Endometrial microvascular endothelial cells (primary cell): ENCODE measurements around the gene RBM7. TPM values are rescaled to one million over a fixed set of nuclear protein-coding genes. Genes with fewer than 3 reads are reported as not detected.

Source experiments
- in situ Hi-C: cut with HindIII; loops from 2 replicates; pipeline ENCODE4 v1.10.0; 2017; ENCODE audit warnings: low sequenced_read_pairs, low pct_unique_long_range_greater_than_20kb; ENCODE audit errors: inconsistent ontology term
- total RNA-seq: library from RNA; depleted of rRNA; stranded (reverse); fragments of >200 nt; gene quantifications from one replicate; pipeline ENCODE4 v1.2.3, GENCODE V29; 2015; ENCODE audit errors: inconsistent ontology term

RBM7 gene
- total RNA-seq, 1 donor from 2014 or later: 26.5 TPM

DNA sequence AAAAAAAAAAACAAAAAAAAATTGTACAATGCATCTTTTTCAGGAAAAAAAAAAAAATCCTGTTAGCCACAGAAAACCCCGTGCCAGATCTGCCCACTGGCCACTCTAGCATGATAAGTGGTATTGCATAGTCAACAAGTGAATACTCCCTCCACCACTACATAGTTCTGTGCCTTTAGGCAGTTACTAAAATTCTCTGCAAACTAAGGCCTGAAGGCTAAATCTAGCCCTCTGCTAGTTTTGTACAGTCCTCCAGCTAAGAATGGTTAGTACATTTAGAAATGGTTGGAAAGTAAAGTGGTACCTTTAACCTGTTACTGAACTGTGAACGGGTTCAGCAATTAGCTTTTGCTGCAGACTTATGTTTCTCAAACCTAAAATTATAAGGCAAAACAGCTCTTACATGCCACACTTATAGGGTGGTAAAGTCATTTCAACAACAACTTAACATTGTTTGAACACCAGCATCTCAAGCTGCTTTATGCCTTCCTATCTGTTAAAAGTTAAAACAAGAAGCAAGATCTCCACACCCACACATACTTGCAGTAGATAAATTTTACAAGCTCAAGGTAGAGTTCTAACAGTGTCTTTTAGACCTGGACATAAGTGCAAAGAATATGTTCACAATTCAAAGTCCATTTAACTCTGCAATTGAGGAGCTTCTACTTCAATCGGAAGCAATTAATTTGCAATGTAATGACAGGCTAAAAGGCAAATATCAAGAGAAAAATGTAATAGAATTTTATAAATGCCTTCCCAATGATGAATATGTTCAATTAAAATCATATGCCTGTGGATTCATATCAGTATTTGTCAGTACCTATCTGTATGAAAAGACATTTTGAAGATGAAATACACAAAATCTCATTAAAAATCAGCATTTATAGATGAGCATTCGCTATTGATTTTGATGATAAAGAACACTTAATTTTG lies 7.5 kb upstream of the RBM7 start:
- in situ Hi-C loops: no loop called here

DNA sequence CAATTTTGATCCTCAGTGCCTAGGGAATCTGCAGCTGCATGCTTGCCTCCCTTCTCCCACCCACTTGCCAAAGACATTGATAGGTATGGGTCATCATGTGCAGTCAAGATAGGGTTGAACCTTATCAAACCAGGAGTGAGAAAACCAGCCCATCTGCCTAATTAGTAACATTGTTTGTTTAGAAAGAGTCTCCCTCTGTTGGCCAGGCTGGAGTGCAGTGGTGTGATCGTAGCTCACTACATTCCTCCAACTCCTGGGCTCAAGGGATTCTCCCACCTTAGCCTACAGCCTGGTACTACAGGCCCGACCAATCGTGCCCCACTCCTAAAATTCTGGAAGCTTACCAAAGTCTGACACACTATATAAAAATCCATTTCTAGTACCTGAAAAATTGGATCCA lies 4.7 kb upstream of the RBM7 start:
- in situ Hi-C loops: no loop called here

DNA sequence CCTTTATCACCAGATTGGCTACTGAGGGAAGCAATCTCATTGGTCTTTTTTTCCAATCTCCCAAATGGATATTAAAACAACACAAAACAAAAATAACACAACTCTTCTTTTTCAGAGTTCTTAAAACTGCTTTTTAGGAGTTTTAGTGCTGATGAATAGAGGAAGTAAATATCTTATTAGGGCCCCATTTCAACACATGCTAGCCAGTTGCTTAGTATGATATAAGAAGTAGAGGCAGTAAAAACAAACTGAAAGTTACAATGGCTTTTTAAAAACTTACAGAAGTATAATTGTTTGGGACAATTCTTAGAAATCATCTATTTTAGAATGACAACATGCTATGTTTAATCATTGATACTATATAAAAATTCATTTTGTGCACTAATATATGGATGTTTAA lies 3.5 kb upstream of the RBM7 start:
- in situ Hi-C loops: no loop called here

DNA sequence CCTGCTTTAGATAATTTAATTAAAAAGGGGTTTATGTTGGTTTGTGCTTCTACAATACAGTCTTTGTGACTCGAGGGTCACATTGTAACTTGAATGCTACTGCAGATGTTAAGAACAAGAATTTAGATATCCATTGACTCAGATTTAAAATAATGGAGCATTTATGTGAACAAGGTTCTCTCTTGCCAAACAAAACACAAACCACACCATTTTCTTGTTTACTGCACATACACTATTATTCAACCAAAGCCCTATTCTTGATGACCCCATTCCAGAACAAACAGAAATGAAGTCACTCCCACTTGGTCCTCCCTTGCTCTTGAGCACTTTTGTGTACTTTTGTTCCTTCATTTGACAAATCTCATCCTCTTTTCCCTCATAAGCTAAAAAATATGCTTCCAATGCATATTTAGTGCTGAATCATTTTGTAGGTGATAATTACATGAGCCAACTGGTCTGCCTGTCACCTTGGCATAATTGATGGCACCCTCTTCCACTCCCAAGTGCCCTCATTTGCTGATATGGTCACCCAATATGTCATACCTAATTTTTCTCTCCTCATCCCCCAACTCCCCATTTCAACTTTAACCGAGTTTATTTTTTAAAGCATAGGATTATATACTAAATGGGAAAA lies 3.0 kb upstream of the RBM7 start:
- in situ Hi-C loops: no loop called here

DNA sequence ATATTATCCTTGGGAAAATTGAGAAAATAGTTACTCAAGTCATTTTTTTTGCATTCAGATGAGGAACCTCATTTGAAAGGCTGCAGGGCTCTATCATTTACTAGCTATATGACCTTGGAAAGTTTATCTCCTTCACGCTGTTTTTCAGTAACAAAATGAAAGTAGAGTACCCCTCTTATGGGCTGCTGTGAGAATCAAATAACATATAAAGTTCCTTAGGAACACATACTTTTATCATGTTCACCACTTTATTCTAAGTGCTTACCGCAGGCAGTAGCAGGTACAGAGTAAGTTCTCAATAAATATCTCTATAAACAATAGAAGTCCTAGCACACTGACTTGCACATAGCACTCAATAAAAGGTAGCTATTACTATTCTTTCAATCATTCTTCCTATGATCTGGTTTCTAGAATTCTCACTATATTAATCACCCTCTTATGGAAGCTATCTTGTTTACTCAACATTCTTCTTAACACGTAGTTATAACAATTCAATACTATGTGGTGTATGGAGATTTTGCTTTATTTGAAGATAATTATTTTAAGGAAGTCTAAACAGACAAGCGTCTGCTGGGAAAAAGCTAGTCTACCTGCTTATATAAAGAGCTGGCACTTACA lies 2.1 kb upstream of the RBM7 start:
- in situ Hi-C loops: no loop called here

DNA sequence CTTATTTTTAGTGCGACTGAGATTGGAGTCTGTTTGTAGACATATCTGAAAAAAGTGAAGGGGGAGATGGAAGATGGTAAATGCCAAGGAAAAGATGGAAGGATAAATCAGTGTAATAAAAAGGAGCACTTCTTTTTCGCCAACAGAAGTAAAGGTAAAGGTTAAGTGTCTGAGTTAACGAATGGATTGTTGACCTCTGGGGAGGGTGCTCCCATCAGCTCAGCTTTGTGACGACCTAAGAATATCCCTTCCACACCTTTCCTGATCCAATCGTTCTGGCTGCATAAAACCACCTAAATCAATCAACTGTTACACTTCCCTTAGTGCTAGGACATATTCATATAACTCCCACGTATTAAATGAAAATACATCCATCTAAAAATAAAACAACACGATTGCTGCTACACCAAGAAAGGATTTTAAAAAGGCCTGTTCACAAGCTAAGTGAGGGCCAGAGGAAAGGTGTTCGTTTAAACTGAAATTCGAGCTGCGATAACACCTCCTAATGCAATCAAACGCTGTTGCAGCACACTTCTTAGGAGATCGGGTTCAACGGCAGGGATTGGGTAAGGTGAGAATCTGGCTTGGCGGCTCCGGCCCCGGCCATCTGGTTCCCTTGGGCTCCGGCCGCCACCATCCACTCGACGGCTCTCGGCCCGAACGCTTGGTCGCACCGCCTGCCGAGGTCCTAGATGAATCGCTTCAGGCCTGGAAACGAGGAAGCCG lies 813 bp upstream of the RBM7 start:
- in situ Hi-C loops: no loop called here

DNA sequence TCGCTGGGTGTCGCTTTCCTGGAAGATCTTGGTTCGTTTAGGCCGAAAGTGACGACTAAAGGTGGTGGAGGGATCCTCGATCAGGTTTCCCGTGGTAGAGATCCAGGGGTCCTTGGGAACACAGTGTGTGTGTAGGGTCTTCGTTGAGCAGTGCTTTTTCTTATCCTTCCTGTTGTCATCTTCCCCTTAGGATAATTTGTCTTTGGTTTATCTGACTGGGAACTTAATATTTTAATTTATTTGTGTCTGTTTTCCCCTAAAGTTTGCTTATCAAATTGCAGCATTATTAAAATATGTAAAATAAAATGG lies 403 bp downstream of the RBM7 start:
- in situ Hi-C loops: no loop called here

DNA sequence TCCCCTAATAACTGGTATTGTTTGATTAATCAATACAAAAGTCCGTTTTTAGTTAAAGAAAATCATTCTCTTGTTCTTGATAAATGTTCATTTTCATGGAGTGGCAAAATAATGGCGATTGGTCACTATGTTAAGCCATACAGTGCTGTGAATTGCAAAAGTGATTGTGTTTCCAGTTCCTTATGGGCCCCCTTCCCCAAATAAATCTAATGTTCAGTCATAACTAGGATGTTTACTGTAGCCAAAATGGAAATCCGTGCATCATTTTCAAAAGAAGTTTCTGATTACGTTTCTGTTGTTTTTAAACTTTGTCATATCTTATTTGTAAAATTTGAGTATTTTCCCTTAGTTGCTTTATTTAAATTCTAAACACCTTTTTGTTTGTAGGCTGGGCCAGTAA lies 845 bp downstream of the RBM7 start:
- in situ Hi-C loops: no loop called here

DNA sequence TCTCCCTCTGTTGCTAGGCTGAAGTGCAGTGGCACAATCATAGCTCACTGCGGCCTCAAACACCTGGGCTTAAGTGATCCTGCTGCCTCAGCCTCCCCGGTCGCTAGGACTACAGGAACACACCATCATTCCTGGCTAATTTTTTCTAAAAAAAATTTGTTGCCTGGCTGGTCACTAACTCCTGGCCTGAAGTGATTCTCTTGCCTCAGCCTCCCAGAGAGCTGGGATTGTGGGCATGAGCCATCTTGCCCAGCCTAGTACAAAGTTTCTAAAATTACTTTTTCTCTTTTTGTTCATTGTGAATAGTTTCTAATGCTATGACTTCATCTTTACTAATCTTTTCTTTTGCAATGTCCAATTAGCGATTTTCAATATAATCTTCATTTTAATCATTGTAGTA lies 12.5 kb downstream of the RBM7 start:
- in situ Hi-C loops: no loop called here

DNA sequence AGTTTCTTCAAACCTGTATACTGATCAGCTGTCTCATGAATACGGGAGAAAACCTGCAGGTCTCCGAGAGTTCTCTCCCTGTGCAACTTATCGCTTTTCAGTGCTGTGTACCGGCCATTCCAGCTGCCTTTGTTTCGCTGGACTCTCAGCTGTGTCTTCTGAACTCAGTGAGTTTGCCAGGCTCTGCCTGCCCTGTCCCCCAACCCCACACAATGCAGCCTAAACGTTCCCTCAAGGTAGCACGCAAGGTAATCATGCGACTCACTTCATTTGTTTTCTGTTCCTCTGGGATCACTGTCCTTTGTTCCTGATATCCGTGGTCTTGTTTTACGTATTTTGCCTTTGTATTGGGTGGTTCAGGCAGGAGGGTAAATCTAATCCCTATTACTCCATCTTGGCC lies 13.5 kb downstream of the RBM7 start:
- in situ Hi-C loops: no loop called here

DNA sequence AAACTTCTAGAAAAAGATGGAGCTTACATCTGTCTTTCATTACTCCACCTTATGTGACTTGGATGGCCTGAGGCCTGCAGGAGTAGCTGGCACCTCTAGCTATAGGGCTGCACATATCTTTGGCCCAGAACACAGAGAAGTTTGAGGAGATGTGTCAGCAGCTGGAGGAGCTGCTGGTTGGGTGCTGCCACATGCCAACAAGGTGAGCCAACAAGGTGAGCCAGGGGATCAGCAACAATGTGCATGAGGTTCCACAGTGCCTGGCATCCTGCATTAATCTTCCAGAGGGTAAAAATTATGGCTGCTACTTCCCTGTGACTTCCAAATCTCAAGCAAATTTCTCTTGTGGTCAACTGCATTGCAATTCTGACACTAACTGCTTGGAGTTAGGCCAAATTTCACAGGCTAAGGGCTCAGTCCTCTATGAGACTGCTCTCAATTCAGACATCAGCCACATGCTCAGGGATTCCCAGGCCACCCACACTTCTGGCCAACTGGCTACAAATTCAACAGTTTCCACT lies 16.0 kb downstream of the RBM7 start:
- in situ Hi-C loops: no loop called here

DNA sequence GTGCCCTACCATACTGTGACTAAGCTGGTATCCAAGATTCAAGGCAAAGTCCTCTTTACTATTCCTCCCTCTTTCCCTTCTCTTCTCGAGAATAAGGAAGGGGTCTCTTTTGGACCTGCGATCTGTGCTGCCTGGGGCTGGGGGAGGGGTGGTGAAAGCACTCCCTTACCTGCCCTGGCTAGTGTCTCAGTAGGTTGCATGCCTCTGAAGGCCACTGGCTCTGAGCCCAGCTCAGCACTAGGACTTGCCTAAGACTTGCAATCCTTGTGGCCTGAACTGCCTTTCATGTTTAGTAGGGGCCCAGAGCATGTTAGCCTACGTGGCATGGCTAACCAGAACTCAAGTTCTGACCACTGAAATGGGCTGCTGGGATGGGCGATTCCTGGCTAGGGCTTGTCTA lies 25.8 kb downstream of the RBM7 start:
- in situ Hi-C loops: no loop called here

DNA sequence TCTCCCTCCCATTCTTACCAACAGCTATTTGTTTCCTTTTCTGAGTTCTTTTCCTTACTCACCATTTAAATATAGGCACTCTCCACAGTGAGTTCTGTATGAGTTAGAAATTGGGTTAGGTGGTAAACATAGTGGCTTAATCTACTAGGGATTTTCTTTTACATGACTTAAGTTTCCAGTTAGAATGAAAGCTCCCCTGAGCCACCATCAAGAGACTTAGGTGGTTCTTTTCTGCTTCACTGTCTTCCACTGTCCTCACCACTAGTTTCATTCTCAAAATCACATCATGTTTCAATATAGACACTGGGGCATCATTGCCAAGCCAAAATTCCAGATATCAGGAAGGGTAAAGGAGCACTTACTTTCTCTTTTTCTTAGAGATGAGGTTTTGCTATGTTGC lies 29.8 kb downstream of the RBM7 start:
- in situ Hi-C loops: no loop called here

DNA sequence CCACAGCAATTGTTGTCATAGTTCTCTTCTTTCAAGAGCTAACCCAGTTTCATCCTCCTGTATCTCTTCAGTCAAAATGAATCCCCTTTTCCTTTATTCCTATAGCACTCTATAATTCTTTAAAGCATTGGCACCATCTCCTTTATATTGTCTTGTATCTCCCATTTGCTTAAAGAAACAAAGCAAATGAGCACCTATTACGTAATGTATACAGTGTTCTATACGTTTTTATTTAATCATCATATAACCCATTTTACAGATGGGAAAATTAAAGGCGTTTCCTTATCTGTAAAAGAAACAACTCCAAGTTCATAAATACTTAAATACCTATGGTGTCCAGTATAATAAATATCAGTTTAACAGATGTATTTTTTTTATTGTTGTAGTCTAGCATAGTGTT lies 32.4 kb downstream of the RBM7 start:
- in situ Hi-C loops: no loop called here

DNA sequence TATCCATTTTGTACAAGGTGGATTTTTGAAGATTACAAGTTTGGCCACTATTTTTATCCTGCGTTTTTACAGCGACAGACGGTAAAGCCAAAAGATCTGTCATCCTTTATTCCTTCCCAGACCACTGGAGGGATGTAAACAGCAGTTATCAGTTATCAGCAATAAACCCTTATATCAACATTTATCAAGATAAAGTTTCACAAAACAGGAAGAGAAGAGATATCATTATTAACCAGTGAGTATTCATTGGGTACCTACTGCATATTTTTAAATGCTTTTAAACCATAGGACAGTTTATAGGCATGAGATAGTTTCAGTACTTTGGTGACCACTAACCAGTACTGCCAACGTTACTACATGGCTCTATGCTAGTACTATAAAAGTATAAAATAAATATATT lies 32.9 kb downstream of the RBM7 start:
- in situ Hi-C loops: no loop called here

DNA sequence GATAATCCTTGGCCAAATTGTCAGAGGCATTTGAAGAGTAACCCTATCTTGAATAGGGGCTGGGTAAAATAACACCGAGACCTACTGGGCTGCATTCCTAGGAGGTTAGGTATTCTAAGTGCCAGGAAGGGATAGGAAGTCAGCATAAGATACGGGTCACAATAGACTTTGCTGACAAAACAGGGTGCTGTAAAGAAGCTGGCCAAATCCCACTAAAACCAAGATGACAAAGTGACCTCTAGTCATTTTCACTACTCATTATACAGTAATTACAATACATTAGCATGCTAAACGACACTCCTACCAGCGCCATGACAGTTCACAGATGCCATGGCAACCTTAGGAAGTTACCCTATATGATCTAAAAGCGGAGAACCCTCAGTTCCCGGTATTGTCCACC lies 37.8 kb downstream of the RBM7 start:
- in situ Hi-C loops: no loop called here

DNA sequence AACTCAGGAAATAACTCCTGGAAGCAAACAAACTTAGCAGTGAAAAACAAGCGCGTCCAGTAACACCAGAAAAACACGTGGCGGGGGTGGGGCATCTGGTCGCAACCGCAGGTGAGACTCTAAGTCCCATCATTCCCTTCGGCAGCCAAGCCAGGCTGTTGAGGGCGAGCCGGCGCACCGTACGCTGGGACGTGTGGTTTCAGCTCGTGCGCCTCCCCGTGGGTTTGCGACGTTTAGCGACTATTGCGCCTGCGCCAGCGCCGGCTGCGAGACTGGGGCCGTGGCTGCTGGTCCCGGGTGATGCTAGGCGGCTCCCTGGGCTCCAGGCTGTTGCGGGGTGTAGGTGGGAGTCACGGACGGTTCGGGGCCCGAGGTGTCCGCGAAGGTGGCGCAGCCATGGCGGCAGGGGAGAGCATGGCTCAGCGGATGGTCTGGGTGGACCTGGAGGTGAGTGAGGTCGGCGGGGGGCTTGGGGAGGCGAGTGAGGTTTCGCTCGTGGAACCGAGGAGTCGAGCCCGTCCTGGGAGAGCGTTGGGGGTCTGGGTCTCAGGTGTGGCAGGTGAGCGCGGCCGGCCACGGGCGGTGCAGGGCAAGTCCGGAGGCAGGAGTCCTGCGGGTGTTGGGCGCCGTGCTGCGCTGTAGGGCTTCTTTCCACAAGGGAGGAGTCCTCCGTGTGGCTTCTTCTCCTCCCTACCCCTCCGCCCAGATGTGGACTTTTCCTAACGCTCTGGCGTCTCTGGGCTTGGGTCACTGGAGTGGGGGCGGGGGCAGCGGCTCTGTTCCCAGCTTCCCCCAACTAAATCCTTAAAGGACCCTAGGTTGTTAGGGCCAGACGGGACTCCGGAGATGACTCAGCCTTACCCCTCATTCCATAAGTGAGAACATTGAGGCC lies 39.0 kb downstream of the RBM7 start, which contains the start of gene REXO2:
REXO2 (plus strand) TSS at position 239 of the 892 bp plus-strand sequence; CDS start at position 301, 62 bp downstream.
- in situ Hi-C loops: no loop called here

DNA sequence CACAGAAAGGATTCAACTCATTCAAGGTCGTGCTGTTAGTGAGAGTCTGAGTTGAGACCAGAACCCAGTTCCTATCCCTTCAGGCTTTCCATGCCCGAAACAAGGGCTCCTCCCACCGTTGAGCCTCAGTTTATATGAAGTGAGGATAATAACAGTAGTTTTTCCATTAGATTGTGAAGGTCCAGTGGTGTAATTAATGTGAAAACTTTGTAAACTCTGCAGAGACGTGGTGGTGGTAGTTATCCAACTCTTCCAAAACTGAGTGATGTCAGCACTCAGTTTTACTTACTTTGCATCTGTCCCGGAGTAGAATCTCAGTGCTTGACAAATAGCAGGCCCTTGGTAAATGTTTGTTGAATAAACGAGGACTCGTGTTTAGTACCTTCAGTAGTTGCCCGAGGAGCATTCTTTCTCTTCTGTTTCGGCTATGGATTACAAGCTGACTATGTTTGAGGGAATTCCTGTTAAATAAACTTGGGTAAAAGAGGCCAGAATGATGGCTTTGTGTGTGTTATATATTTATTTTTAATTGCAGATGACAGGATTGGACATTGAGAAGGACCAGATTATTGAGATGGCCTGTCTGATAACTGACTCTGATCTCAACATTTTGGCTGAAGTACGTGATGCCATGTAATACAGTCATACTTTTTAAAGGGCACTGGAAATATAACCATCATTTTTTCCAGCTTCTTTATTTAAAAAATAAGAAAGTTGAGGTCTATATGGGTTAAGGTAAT lies 39.8 kb downstream of the RBM7 start:
- in situ Hi-C loops: no loop called here
